Measurements from ENCODE around the gene MFAP3. TPM values are rescaled to one million over a fixed set of nuclear protein-coding genes. Genes with fewer than 3 reads are reported as not detected.
A peak's percentile ranks its signal among the peaks of the same experiment; 100 is the strongest.

MFAP3 gene
- total and polyA plus RNA-seq, 2 of the 13 experiments (the other 11 are each of a cell fraction or from before 2014, with no cell fraction given), result 12.1 to 28.3 TPM

GRCh38 chr5:154072414-154073171 lies 33.8 kb downstream of the MFAP3 start:
- H3K4me1 ChIP-seq (ENCODE audit: insufficient read depth, low read length), result peaks cover 19% of the 10 kb centered on the region; the same call in 1 of the 2 replicates
- POLR2A ChIA-PET, result interaction anchor here (0.6 to 1.1 kb wide), 3 partner anchors 34 to 333 kb away, joined by 3 to 7 read pairs (median 6); partner anchors contain the start of genes FAM114A2 and MFAP3
- no peaks in the 10 kb centered on the region for H3K27me3 ChIP-seq (ENCODE audit: control insufficient read depth in 1 of 2, insufficient read depth in 2 of 2, low read length in 2 of 2)
- intact Hi-C loops (cut with micrococcal nuclease; ENCODE audit: unreplicated experiment) (loop anchor here (1.0 to 5.0 kb wide), 6 partner anchors 108 to 570 kb away; no protein-coding TSS in a partner anchor), in situ Hi-C loops (cut with HindIII; ENCODE audit: extremely low pct_ligation_motif_present, low pct_unique_long_range_greater_than_20kb) (loop anchor here (5.0 to 25.0 kb wide), 3 partner anchors 115 to 540 kb away; no protein-coding TSS in a partner anchor)
- WGBS (ENCODE audit: low lambda C conversion rate), result under 1% methylated on average over 18 of the region's 18 CpGs
- peak overlapping the region; percentile 92 for H3K4me2 ChIP-seq (ENCODE audit: low read depth, low read length)
- no peaks in the 10 kb centered on the region for H3K79me2 ChIP-seq (ENCODE audit: insufficient read depth, low read length)
- peak; percentile 97 for ATAC-seq
- CTCF ChIA-PET (ENCODE audit: low intra/inter-chr PET ratio, low total read pairs), result interaction anchor here (0.9 to 2.3 kb wide), 5 partner anchors 107 to 568 kb away, joined by 3 to 18 read pairs (median 8); no protein-coding TSS in a partner anchor
- no peak overlapping the region for H2AFZ ChIP-seq (ENCODE audit: low read length)
- no peaks in the 10 kb centered on the region for H4K20me1 ChIP-seq (ENCODE audit: insufficient read depth, low read length)
- no TSS peak for BruUV-seq (replicated peaks)
- DNase-seq (ENCODE audit: low spot score), result peak; percentile 66
- FAIRE-seq, result peak; percentile 91
- no peaks in the 10 kb centered on the region for H3K9me3 ChIP-seq (ENCODE audit: low read length)
- H3K4me3 ChIP-seq (replicated peaks in 1 of 3; ENCODE audit: insufficient read depth in 1 of 3, low read depth in 2 of 3, low read length in 3 of 3), result peak overlapping the region; percentile 6 to 59 (median 32); a peak in 4 of 6 replicates
- H3K9ac ChIP-seq (ENCODE audit: insufficient read depth, low read depth, low read length), result peak overlapping the region; percentile 45
- H3K27ac ChIP-seq (ENCODE audit: extremely low read length, insufficient read depth, low read length), result no peak overlapping the region
- no peaks in the 10 kb centered on the region for H3K36me3 ChIP-seq (replicated peaks in 1 of 2; ENCODE audit: control insufficient read depth in 1 of 2, insufficient read depth in 2 of 2, low read length in 2 of 2)
- TF ChIP-seq SETDB1 (CRISPR knock-in tag; IDR thresholded peaks at IDR 0.05; ENCODE audit: borderline replicate concordance) (no peak), TFAP4 (IDR thresholded peaks at IDR 0.05; ENCODE audit: borderline replicate concordance, low read depth) (peak; percentile 61; the same call in 1 of the 2 replicates), THAP11 (CRISPR knock-in tag; IDR thresholded peaks at IDR 0.05) (peak; percentile 32; the same call in 1 of the 2 replicates), MIER3 (CRISPR knock-in tag; IDR thresholded peaks at IDR 0.05; ENCODE audit: borderline replicate concordance) (no peak), ZSCAN5A (CRISPR knock-in tag; IDR thresholded peaks at IDR 0.05; ENCODE audit: borderline replicate concordance) (no peak), ZNF569 (CRISPR knock-in tag; IDR thresholded peaks at IDR 0.05; ENCODE audit: borderline replicate concordance) (no peak), ZFP41 (CRISPR knock-in tag; IDR thresholded peaks at IDR 0.05; ENCODE audit: borderline replicate concordance) (no peak), PRDM15 (CRISPR knock-in tag; IDR thresholded peaks at IDR 0.05) (peak; percentile 91), ZNF503 (CRISPR knock-in tag; IDR thresholded peaks at IDR 0.05) (no peak), ZNF574 (CRISPR knock-in tag; IDR thresholded peaks at IDR 0.05) (0 out of 2 replicates have a peak, but pooled peaks have one; percentile 11)
